B cell (primary cell): Measurements from ENCODE around the gene XIRP2. TPM values are rescaled to one million over a fixed set of nuclear protein-coding genes. Genes with fewer than 3 reads are reported as not detected.

ENCODE experiments used
- ATAC-seq: fragments of 200-7000 bp; cut with Tn5 transposase; one replicate; pipeline ENCODE4 v1.10.0; 2021; ENCODE audit warnings: low read depth, mild to moderate bottlenecking, moderate number of reproducible peaks, moderate library complexity
- CTCF ChIA-PET: fragments of 350-600 bp; sonication (Branson Sonifier 250); formaldehyde crosslinking; loops from one replicate; lab custom pipeline; 2021; ENCODE audit warnings: antibody characterized with exemption, inconsistent platforms; lab: Charles Lee
- POLR2A ChIA-PET: fragments of 350-600 bp; sonication (Branson Sonifier 250); formaldehyde crosslinking; loops from one replicate; lab custom pipeline; 2021; ENCODE audit warnings: antibody characterized with exemption; lab: Charles Lee
- DNase-seq: peaks from one replicate; pipeline ENCODE4 v3.0.0; 2013
- H2AFZ ChIP-seq: 2 replicates; pipeline ENCODE4 v1.6.1; 2012; ENCODE audit warnings: mild to moderate bottlenecking, low read depth, low read length; ENCODE audit not compliant: insufficient read depth, poor library complexity, severe bottlenecking
- H3K27ac ChIP-seq, 2 donors: 1 replicate in 1 of 2; 2 replicates in 1 of 2; pipeline ENCODE4 v1.5.1; 2012 to 2013; ENCODE audit warnings: low read length in 2 of 2, mild to moderate bottlenecking in 2 of 2, moderate library complexity in 1 of 2
- H3K27me3 ChIP-seq, 4 experiments: fragments of 200-600 bp in 1 of 4; sonication (generic) in 1 of 4; replicated peaks in 1 of 4; 1 replicate in 2 of 4; 2 replicates in 2 of 4; pipeline versions ENCODE4 v1.6.1 to v1.7.0; 2013 to 2016; ENCODE audit warnings: low read length in 3 of 4, mild to moderate bottlenecking in 2 of 4, mixed read lengths in 1 of 4, moderate library complexity in 1 of 4; ENCODE audit not compliant: insufficient read depth in 4 of 4, control insufficient read depth in 3 of 4; ENCODE audit errors: control extremely low read depth in 1 of 4
- H3K36me3 ChIP-seq, 2 experiments: replicated peaks in 1 of 2; 1 replicate in 1 of 2; 2 replicates in 1 of 2; pipeline versions ENCODE4 v1.6.1 to v1.7.1; 2013; ENCODE audit warnings: low read length in 1 of 2; ENCODE audit not compliant: insufficient read depth in 2 of 2, control insufficient read depth in 1 of 2; ENCODE audit errors: control extremely low read depth in 1 of 2, extremely low read depth in 1 of 2
- H3K4me1 ChIP-seq, 2 donors: fragments of 200-600 bp in 1 of 2; sonication (generic) in 1 of 2; 1 replicate in 1 of 2; 2 replicates in 1 of 2; pipeline versions ENCODE4 v1.5.1 to v1.6.1; 2013 to 2017; ENCODE audit warnings: low read length in 2 of 2; ENCODE audit not compliant: control insufficient read depth in 2 of 2, insufficient read depth in 2 of 2
- H3K4me2 ChIP-seq: replicated peaks from 2 replicates; pipeline ENCODE3; 2012; ENCODE audit warnings: mild to moderate bottlenecking, low read depth, low read length; ENCODE audit not compliant: poor library complexity, severe bottlenecking
- H3K4me3 ChIP-seq, 5 experiments: fragments of 200-600 bp in 1 of 5; sonication (generic) in 1 of 5; 1 replicate in 3 of 5; 2 replicates in 2 of 5; pipeline versions ENCODE4 v1.5.1 to v1.7.0; 2011 to 2016; ENCODE audit warnings: low read length in 4 of 5, mild to moderate bottlenecking in 4 of 5, low read depth in 2 of 5, control low read depth in 1 of 5, moderate library complexity in 1 of 5; ENCODE audit not compliant: insufficient read depth in 1 of 5; ENCODE audit errors: control extremely low read depth in 1 of 5, extremely low read depth in 1 of 5
- H3K79me2 ChIP-seq: fragments of 200-600 bp; sonication (generic); one replicate; pipeline ENCODE4 v1.6.0; 2016; ENCODE audit warnings: low read length; ENCODE audit not compliant: control insufficient read depth, insufficient read depth
- H3K9ac ChIP-seq: fragments of 200-600 bp; sonication (generic); 2 replicates; pipeline ENCODE4 v1.6.1; 2017; ENCODE audit warnings: mild to moderate bottlenecking, low read length, moderate library complexity
- H3K9me3 ChIP-seq, 3 donors: one replicate each; pipeline versions ENCODE4 v1.6.1 to v1.7.1; 2013; ENCODE audit warnings: low read length in 2 of 3; ENCODE audit not compliant: control insufficient read depth in 2 of 3, insufficient read depth in 1 of 3; ENCODE audit errors: control extremely low read depth in 1 of 3
- H4K20me1 ChIP-seq: 2 replicates; pipeline ENCODE4 v1.6.0; 2012; ENCODE audit warnings: mild to moderate bottlenecking, low read length; ENCODE audit not compliant: insufficient read depth, control insufficient read depth, poor library complexity, severe bottlenecking
- H3K27ac Mint-ChIP-seq: one replicate; pipeline ENCODE4 v1.8.0; 2021; ENCODE audit warnings: mixed read lengths
- H3K27me3 Mint-ChIP-seq: one replicate; pipeline ENCODE4 v1.8.0; 2021; ENCODE audit warnings: mixed read lengths
- H3K4me1 Mint-ChIP-seq: one replicate; pipeline ENCODE4 v1.8.0; 2021; ENCODE audit warnings: mixed read lengths
- H3K4me3 Mint-ChIP-seq: one replicate; pipeline ENCODE4 v1.8.0; 2021; ENCODE audit warnings: mixed read lengths
- H3K9me3 Mint-ChIP-seq: one replicate; pipeline ENCODE4 v1.8.0; 2022; ENCODE audit warnings: mixed read lengths; ENCODE audit not compliant: insufficient read depth
- EZH2 ChIP-seq: IDR thresholded peaks from 2 replicates; pipeline ENCODE4 v1.6.1; 2012; ENCODE audit warnings: borderline replicate concordance, low read depth, mild to moderate bottlenecking, moderate library complexity, low read length; ENCODE audit not compliant: insufficient read depth, poor library complexity, severe bottlenecking
- WGBS: methylation state at CpG from one replicate; pipeline ENCODE4 v1.1.5; 2013; ENCODE audit warnings: missing lambda C conversion rate; ENCODE audit not compliant: insufficient coverage; 5-methylcytosine and 5-hydroxymethylcytosine counted together
- intact Hi-C: fragments of 100-400 bp; cut with micrococcal nuclease; formaldehyde crosslinking; loops from one replicate; pipeline ENCODE4 v1.10.0; 2022
- polyA plus RNA-seq: library from polyadenylated mRNA; depleted of rRNA; stranded (reverse); fragments of >200 nt; gene quantifications from 2 replicates; pipeline ENCODE4 v1.2.3, GENCODE V29; 2012
- total RNA-seq, 2 donors: library from RNA; stranded (reverse); fragments of 120-200 nt in 1 of 2; gene quantifications; 1 replicate in 1 of 2; 2 replicates in 1 of 2; pipeline versions ENCODE4 v1.2.3 to v1.2.4, GENCODE V29; 2013 to 2022
- TF ChIP-seq, protein P1 (sequence below): fragments of 200-600 bp; IDR thresholded peaks from one replicate; pipeline ENCODE4 v1.8.0; 2022; ENCODE audit warnings: antibody characterized with exemption, mild to moderate bottlenecking

The XIRP2 gene
- total and polyA plus RNA-seq, 2 donors (not counting 1 experiment from before 2014, with no cell fraction given), result not detected

DNA sequence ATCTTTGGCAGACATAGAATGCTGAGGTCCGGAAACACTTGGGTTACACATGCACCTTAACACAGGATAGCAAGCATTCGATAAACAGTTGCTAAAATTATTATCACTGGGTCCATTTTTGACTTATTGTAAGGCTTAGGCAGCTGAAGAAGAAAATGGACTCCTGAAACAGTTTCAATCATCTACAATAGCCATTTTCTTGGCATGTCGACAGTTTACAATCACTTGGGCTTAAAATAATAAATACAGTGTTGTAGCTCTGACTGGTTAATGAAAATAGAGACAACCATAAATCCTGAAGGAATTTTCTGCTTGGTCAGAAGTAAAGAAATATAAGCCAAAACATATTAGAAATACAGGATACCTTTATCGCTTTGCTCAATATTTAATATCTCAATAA is 169.2 kb downstream of the XIRP2 start:
- no peak overlapping the region for H3K4me3 Mint-ChIP-seq
- no peak overlapping the region for H3K9ac ChIP-seq
- H4K20me1 ChIP-seq, result no peaks in the 10 kb centered on the region
- intact Hi-C loops, result no loop called here
- no peaks in the 10 kb centered on the region for H3K4me1 Mint-ChIP-seq
- TF ChIP-seq, protein P1, sequence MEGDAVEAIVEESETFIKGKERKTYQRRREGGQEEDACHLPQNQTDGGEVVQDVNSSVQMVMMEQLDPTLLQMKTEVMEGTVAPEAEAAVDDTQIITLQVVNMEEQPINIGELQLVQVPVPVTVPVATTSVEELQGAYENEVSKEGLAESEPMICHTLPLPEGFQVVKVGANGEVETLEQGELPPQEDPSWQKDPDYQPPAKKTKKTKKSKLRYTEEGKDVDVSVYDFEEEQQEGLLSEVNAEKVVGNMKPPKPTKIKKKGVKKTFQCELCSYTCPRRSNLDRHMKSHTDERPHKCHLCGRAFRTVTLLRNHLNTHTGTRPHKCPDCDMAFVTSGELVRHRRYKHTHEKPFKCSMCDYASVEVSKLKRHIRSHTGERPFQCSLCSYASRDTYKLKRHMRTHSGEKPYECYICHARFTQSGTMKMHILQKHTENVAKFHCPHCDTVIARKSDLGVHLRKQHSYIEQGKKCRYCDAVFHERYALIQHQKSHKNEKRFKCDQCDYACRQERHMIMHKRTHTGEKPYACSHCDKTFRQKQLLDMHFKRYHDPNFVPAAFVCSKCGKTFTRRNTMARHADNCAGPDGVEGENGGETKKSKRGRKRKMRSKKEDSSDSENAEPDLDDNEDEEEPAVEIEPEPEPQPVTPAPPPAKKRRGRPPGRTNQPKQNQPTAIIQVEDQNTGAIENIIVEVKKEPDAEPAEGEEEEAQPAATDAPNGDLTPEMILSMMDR, result no peak
- TF ChIP-seq EZH2, result no peak
- H2AFZ ChIP-seq, result no peak overlapping the region
- peaks cover 4% of the 10 kb centered on the region for H3K9me3 Mint-ChIP-seq
- H3K27me3 Mint-ChIP-seq, result no peaks in the 10 kb centered on the region
- H3K27ac Mint-ChIP-seq, result no peak overlapping the region
- H3K27me3 ChIP-seq, result no peaks in the 10 kb centered on the region
- no peak for DNase-seq
- POLR2A ChIA-PET, result no interaction called here
- no peaks in the 10 kb centered on the region for H3K79me2 ChIP-seq
- no peaks in the 10 kb centered on the region for H3K9me3 ChIP-seq
- no peaks in the 10 kb centered on the region for H3K4me1 ChIP-seq
- H3K27ac ChIP-seq, result no peak overlapping the region
- H3K36me3 ChIP-seq, result no peaks in the 10 kb centered on the region
- no CpG with 5 or more reads among the region's 4 CpGs for WGBS
- ATAC-seq, result no peak
- no peak overlapping the region for H3K4me3 ChIP-seq
- CTCF ChIA-PET, result no interaction called here
- H3K4me2 ChIP-seq, result no peak overlapping the region

- H3K79me2 ChIP-seq, result no peaks in the 10 kb centered on the region
- Mint-ChIP-seq H3K4me3 (no peak overlapping the region), H3K27me3 (no peaks in the 10 kb centered on the region), H3K9me3 (peaks cover 4% of the 10 kb centered on the region), H3K27ac (no peak overlapping the region), H3K4me1 (no peaks in the 10 kb centered on the region)
- no CpG with 5 or more reads among the region's 10 CpGs for WGBS
- no peak overlapping the region for H3K4me2 ChIP-seq
- H2AFZ ChIP-seq, result no peak overlapping the region
- H3K9ac ChIP-seq, result no peak overlapping the region
- no peaks in the 10 kb centered on the region for H3K9me3 ChIP-seq
- POLR2A ChIA-PET, result no interaction called here
- ATAC-seq, result no peak
- DNase-seq, result no peak
- no peak for TF ChIP-seq EZH2
- TF ChIP-seq, protein P1, result no peak
- no peak overlapping the region for H3K4me3 ChIP-seq
- no peaks in the 10 kb centered on the region for H3K4me1 ChIP-seq
- H3K27me3 ChIP-seq, result no peaks in the 10 kb centered on the region
- CTCF ChIA-PET, result no interaction called here
- intact Hi-C loops, result no loop called here
- no peaks in the 10 kb centered on the region for H4K20me1 ChIP-seq
- H3K36me3 ChIP-seq, result no peaks in the 10 kb centered on the region
- H3K27ac ChIP-seq, result no peak overlapping the region
Observed at GRCh38 chr2:167059173-167059572, 170.9 kb downstream of the XIRP2 start.
